Ishikawa (cell line): ENCODE measurements around the gene DIP2C.

Experiments used
- EGR1 ChIP-seq: IDR thresholded peaks from 2 replicates; pipeline ENCODE4 v1.6.1; 2012
- EP300 ChIP-seq: IDR thresholded peaks from 2 replicates; pipeline ENCODE4 v1.6.1; 2012; ENCODE audit warnings: borderline replicate concordance
- RAD21 ChIP-seq: IDR thresholded peaks from 2 replicates; pipeline ENCODE4 v1.6.1; 2012; ENCODE audit warnings: low read depth
- TAF1 ChIP-seq: IDR thresholded peaks from 2 replicates; pipeline ENCODE4 v1.6.1; 2012; ENCODE audit warnings: low read depth, mild to moderate bottlenecking
- TEAD4 ChIP-seq: IDR thresholded peaks from 2 replicates; pipeline ENCODE4 v1.6.1; 2012
- YY1 ChIP-seq: IDR thresholded peaks from 2 replicates; pipeline ENCODE4 v1.6.1; 2012; ENCODE audit warnings: low read depth
- TF ChIP-seq, protein P1 (sequence below): IDR thresholded peaks from 2 replicates; pipeline ENCODE4 v1.6.1; 2012
- TF ChIP-seq, protein P2 (sequence below): IDR thresholded peaks from 2 replicates; pipeline ENCODE4 v1.6.1; 2012; ENCODE audit warnings: low read depth, mild to moderate bottlenecking

- TF ChIP-seq EP300 (no peak), TEAD4 (no peak), YY1 (no peak), RAD21 (no peak), TAF1 (no peak), EGR1 (no peak)
- TF ChIP-seq, protein P1, sequence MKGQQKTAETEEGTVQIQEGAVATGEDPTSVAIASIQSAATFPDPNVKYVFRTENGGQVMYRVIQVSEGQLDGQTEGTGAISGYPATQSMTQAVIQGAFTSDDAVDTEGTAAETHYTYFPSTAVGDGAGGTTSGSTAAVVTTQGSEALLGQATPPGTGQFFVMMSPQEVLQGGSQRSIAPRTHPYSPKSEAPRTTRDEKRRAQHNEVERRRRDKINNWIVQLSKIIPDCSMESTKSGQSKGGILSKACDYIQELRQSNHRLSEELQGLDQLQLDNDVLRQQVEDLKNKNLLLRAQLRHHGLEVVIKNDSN = no peak
- TF ChIP-seq, protein P2, sequence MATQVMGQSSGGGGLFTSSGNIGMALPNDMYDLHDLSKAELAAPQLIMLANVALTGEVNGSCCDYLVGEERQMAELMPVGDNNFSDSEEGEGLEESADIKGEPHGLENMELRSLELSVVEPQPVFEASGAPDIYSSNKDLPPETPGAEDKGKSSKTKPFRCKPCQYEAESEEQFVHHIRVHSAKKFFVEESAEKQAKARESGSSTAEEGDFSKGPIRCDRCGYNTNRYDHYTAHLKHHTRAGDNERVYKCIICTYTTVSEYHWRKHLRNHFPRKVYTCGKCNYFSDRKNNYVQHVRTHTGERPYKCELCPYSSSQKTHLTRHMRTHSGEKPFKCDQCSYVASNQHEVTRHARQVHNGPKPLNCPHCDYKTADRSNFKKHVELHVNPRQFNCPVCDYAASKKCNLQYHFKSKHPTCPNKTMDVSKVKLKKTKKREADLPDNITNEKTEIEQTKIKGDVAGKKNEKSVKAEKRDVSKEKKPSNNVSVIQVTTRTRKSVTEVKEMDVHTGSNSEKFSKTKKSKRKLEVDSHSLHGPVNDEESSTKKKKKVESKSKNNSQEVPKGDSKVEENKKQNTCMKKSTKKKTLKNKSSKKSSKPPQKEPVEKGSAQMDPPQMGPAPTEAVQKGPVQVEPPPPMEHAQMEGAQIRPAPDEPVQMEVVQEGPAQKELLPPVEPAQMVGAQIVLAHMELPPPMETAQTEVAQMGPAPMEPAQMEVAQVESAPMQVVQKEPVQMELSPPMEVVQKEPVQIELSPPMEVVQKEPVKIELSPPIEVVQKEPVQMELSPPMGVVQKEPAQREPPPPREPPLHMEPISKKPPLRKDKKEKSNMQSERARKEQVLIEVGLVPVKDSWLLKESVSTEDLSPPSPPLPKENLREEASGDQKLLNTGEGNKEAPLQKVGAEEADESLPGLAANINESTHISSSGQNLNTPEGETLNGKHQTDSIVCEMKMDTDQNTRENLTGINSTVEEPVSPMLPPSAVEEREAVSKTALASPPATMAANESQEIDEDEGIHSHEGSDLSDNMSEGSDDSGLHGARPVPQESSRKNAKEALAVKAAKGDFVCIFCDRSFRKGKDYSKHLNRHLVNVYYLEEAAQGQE = no peak
These were observed 418.3 kb downstream of the DIP2C start for GRCh38 chr10:271201-271600.
